Measurements from ENCODE around the gene DLGAP1. TPM values are rescaled to one million over a fixed set of nuclear protein-coding genes. Genes with fewer than 3 reads are reported as not detected.

The DLGAP1 gene
- total RNA-seq, 4 donors from 2014 or later, result 2.0 to 4.7 (median 2.1) TPM; not detected in 1

DNA sequence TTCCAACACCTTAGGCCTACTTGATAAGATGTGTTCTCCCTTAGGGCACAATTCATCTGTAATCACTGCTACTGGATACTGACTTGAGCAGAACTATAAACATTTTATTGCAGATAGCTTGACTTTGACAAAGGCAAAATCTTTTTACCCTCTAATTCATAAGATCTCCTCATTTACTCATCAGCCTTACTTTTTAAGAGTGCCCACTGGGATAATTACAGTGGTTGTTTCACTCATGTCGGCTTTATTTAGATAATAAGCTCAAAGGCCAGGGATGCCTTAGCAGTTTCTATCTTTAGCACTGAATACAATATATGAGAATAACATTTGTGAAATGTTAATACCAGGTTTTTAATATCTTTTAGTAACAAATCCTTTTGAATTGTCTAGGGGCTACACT lies 144.0 kb downstream of the DLGAP1 start:
- Histone ChIP-seq H3K27ac (no peak overlapping the region), H3K36me3 (no peaks in the 10 kb centered on the region), H3K27me3 (no peaks in the 10 kb centered on the region), H3K4me3 (no peak overlapping the region), H3K4me1 (no peaks in the 10 kb centered on the region), H3K9me3 (no peaks in the 10 kb centered on the region)
- DNase-seq (ENCODE audit: low spot score in 2 of 2), result no peak
- TF ChIP-seq EP300 (IDR thresholded peaks at IDR 0.05) (no peak), POLR2AphosphoS5 (IDR thresholded peaks at IDR 0.05) (no peak), POLR2A (IDR thresholded peaks at IDR 0.05) (no peak)
- TF ChIP-seq, protein P1, sequence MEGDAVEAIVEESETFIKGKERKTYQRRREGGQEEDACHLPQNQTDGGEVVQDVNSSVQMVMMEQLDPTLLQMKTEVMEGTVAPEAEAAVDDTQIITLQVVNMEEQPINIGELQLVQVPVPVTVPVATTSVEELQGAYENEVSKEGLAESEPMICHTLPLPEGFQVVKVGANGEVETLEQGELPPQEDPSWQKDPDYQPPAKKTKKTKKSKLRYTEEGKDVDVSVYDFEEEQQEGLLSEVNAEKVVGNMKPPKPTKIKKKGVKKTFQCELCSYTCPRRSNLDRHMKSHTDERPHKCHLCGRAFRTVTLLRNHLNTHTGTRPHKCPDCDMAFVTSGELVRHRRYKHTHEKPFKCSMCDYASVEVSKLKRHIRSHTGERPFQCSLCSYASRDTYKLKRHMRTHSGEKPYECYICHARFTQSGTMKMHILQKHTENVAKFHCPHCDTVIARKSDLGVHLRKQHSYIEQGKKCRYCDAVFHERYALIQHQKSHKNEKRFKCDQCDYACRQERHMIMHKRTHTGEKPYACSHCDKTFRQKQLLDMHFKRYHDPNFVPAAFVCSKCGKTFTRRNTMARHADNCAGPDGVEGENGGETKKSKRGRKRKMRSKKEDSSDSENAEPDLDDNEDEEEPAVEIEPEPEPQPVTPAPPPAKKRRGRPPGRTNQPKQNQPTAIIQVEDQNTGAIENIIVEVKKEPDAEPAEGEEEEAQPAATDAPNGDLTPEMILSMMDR (IDR thresholded peaks at IDR 0.05), result no peak
- 79% methylated on average over 1 of the region's 1 CpG for WGBS

DNA sequence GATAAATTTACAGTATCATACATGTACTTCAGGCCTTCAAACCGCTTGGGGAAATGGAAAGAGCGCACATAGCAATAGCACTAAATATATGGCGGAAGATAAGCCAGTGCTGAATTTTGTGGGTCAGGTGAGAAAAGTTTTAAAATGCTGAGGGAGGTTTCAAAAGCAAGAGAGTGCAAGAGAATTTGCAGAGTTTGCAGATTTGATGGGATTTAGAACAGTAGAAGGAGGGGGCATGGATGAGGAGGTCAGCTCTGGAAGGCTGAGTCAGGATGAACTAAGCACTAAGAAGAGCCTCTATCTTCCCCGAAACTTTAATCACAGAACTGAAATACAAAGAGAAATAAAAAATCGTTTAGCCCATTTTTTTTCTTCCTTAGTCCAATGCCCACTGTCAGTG lies 145.9 kb downstream of the DLGAP1 start:
- Histone ChIP-seq H3K27me3 (no peaks in the 10 kb centered on the region), H3K4me1 (no peaks in the 10 kb centered on the region), H3K9me3 (no peaks in the 10 kb centered on the region), H3K27ac (no peak overlapping the region), H3K36me3 (no peaks in the 10 kb centered on the region), H3K4me3 (no peak overlapping the region)
- DNase-seq (ENCODE audit: low spot score in 2 of 2), result no peak
- TF ChIP-seq, protein P1 (IDR thresholded peaks at IDR 0.05), result no peak
- TF ChIP-seq POLR2AphosphoS5 (IDR thresholded peaks at IDR 0.05) (no peak), EP300 (IDR thresholded peaks at IDR 0.05) (no peak), POLR2A (IDR thresholded peaks at IDR 0.05) (no peak)
- WGBS, result 88% methylated on average over 5 of the region's 5 CpGs

DNA sequence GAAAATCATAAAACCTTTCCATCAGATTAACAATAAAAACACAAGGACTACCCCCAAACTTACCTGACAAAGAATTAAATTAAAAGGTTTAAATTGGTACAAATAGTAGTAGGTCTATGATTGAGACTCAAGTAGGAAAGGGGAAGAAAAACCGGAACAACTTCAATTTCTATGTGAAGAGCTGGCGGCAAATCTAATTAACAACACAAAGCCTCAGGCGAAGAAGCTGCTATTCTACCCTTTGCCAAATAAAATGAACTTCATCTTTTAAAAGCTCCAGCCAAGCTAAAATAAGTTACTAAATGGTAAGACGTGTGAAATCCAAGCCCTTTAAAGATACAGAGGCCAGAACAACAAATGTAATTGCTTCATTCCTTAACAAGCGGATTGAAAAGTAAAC lies 146.5 kb downstream of the DLGAP1 start:
- no peak for DNase-seq (ENCODE audit: low spot score in 2 of 2)
- Histone ChIP-seq H3K36me3 (no peaks in the 10 kb centered on the region), H3K27me3 (no peaks in the 10 kb centered on the region), H3K27ac (no peak overlapping the region), H3K4me3 (no peak overlapping the region), H3K9me3 (no peaks in the 10 kb centered on the region), H3K4me1 (no peaks in the 10 kb centered on the region)
- TF ChIP-seq, protein P1 (IDR thresholded peaks at IDR 0.05), result no peak
- no peak for TF ChIP-seq POLR2A (IDR thresholded peaks at IDR 0.05)
- TF ChIP-seq POLR2AphosphoS5 (IDR thresholded peaks at IDR 0.05), result no peak
- TF ChIP-seq EP300 (IDR thresholded peaks at IDR 0.05), result no peak
- WGBS, result 50% methylated on average over 5 of the region's 5 CpGs

DNA sequence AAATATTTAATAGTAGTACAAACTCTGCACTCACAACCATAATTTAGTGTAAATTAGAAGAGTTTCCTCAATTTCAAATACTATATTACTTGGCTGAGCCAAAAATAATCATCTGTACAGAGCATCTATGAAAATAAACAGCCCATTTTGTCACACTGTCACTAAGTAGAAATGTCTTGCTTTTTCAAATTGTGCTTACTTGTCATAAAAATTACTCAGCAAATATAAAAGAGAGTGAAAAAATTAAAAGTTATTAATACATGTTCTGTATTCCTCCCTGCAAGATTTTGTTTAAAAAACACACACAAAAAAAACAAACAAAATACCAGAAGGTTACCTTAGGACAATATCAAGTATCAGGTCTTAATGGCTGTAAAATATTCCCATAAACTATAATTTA lies 155.7 kb downstream of the DLGAP1 start:
- H3K9me3 ChIP-seq, result no peaks in the 10 kb centered on the region
- H3K27ac ChIP-seq, result no peak overlapping the region
- TF ChIP-seq POLR2AphosphoS5 (IDR thresholded peaks at IDR 0.05) (no peak), POLR2A (IDR thresholded peaks at IDR 0.05) (no peak), EP300 (IDR thresholded peaks at IDR 0.05) (no peak)
- TF ChIP-seq, protein P1 (IDR thresholded peaks at IDR 0.05), result no peak
- no peaks in the 10 kb centered on the region for H3K36me3 ChIP-seq
- H3K4me3 ChIP-seq, result no peak overlapping the region
- DNase-seq (ENCODE audit: low spot score in 2 of 2), result no peak
- H3K4me1 ChIP-seq, result no peaks in the 10 kb centered on the region
- no peaks in the 10 kb centered on the region for H3K27me3 ChIP-seq

DNA sequence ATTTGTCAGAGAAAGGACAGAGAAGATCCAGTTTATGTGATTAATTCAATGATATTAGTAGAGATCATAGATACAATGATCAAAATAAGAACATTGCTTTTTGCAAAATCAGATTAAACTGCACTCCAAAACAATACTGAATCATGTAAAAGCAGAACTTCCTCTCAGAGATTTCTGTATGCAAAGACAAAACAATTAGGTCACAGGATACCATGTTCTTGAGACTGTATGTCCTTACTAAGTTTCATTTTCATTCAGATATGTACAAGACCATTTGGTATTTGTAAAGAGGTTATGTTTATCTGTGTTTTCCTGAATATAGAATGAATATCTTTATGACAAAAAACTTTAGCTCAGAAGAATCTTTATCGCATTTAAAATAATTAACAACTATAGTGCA lies 161.8 kb downstream of the DLGAP1 start:
- 100% methylated on average over 1 of the region's 1 CpG for WGBS
- Histone ChIP-seq H3K9me3 (no peaks in the 10 kb centered on the region), H3K4me3 (no peak overlapping the region), H3K4me1 (no peaks in the 10 kb centered on the region), H3K27me3 (no peaks in the 10 kb centered on the region), H3K36me3 (no peaks in the 10 kb centered on the region), H3K27ac (no peak overlapping the region)
- TF ChIP-seq POLR2AphosphoS5 (IDR thresholded peaks at IDR 0.05) (no peak), EP300 (IDR thresholded peaks at IDR 0.05) (no peak), POLR2A (IDR thresholded peaks at IDR 0.05) (no peak)
- TF ChIP-seq, protein P1 (IDR thresholded peaks at IDR 0.05), result no peak
- no peak for DNase-seq (ENCODE audit: low spot score in 2 of 2)
